ENCODE data around the gene CYP1B1.

The CYP1B1 gene

GRCh38 chr2:38107738-38108410 lies 31.9 kb upstream of the CYP1B1 start:
- Mint-ChIP-seq H3K27ac (no peak overlapping the region), H3K4me3 (peak overlapping the region in 1 of 2 donors; percentile 37), H3K4me1 (peaks cover 55% of the 10 kb centered on the region), H3K9me3 (peaks cover 15 to 18% of the 10 kb centered on the region in 2 donors), H3K27me3 (peaks cover 26% of the 10 kb centered on the region)
- DNase-seq (no peak), ATAC-seq (no peak)

- H3K27ac Mint-ChIP-seq, result peak overlapping the region; percentile 48 to 83
- ATAC-seq (peak; percentile 84), DNase-seq (no peak)
- peaks cover 28% of the 10 kb centered on the region for H3K27me3 Mint-ChIP-seq
- H3K9me3 Mint-ChIP-seq, result peaks cover 15 to 16% of the 10 kb centered on the region in 2 donors
- peak overlapping the region; percentile 58 to 68 for H3K4me3 Mint-ChIP-seq
- peaks cover 46% of the 10 kb centered on the region for H3K4me1 Mint-ChIP-seq
These were observed 30.6 kb upstream of the CYP1B1 start for GRCh38 chr2:38106405-38107094.

- H3K4me3 Mint-ChIP-seq, result peak overlapping the region; percentile 58 to 68
- H3K27ac Mint-ChIP-seq, result peak overlapping the region in 1 of 2 donors; percentile 48
- ATAC-seq (no peak), DNase-seq (no peak)
- peaks cover 47% of the 10 kb centered on the region for H3K4me1 Mint-ChIP-seq
- H3K27me3 Mint-ChIP-seq, result peaks cover 25% of the 10 kb centered on the region
- H3K9me3 Mint-ChIP-seq, result peaks cover 10 to 15% of the 10 kb centered on the region in 2 donors
These were observed 30.0 kb upstream of the CYP1B1 start for GRCh38 chr2:38105922-38106321.

- ATAC-seq, result no peak
- Mint-ChIP-seq H3K27ac (no peak overlapping the region), H3K27me3 (peaks cover 33% of the 10 kb centered on the region), H3K4me1 (peaks cover 51% of the 10 kb centered on the region), H3K9me3 (peaks cover 10 to 15% of the 10 kb centered on the region in 2 donors), H3K4me3 (no peak overlapping the region)
- no peak for DNase-seq
These were observed 28.6 kb upstream of the CYP1B1 start for GRCh38 chr2:38104598-38104997.

GRCh38 chr2:38100328-38100727 lies 24.4 kb upstream of the CYP1B1 start:
- no peak overlapping the region for H3K4me3 Mint-ChIP-seq
- peaks cover 10 to 15% of the 10 kb centered on the region in 2 donors for H3K9me3 Mint-ChIP-seq
- no peak for DNase-seq
- H3K27me3 Mint-ChIP-seq, result peaks cover 61% of the 10 kb centered on the region
- H3K27ac Mint-ChIP-seq, result no peak overlapping the region
- peaks cover 46% of the 10 kb centered on the region for H3K4me1 Mint-ChIP-seq
- no peak for ATAC-seq

GRCh38 chr2:38099099-38100028 lies 23.4 kb upstream of the CYP1B1 start:
- ATAC-seq (no peak), DNase-seq (no peak)
- no peak overlapping the region for H3K27ac Mint-ChIP-seq
- H3K4me1 Mint-ChIP-seq, result peaks cover 54% of the 10 kb centered on the region
- peaks cover 70% of the 10 kb centered on the region for H3K27me3 Mint-ChIP-seq
- peak overlapping the region; percentile 2 to 68 for H3K4me3 Mint-ChIP-seq
- H3K9me3 Mint-ChIP-seq, result peaks cover 8 to 10% of the 10 kb centered on the region in 2 donors

GRCh38 chr2:38098421-38099098 lies 22.6 kb upstream of the CYP1B1 start:
- peaks cover 70% of the 10 kb centered on the region for H3K27me3 Mint-ChIP-seq
- DNase-seq, result no peak
- H3K27ac Mint-ChIP-seq, result no peak overlapping the region
- peaks cover 57% of the 10 kb centered on the region for H3K4me1 Mint-ChIP-seq
- no peak for ATAC-seq
- peak overlapping the region; percentile 67 to 68 for H3K4me3 Mint-ChIP-seq
- H3K9me3 Mint-ChIP-seq, result peaks cover 5 to 6% of the 10 kb centered on the region in 2 donors

- Mint-ChIP-seq H3K27me3 (peaks cover 74% of the 10 kb centered on the region), H3K4me3 (peak overlapping the region; percentile 67 to 68), H3K9me3 (peaks cover 0 to under 1% of the 10 kb centered on the region in 2 donors), H3K27ac (no peak overlapping the region), H3K4me1 (peaks cover 63% of the 10 kb centered on the region)
- ATAC-seq, result no peak
- DNase-seq, result no peak
These were observed 22.0 kb upstream of the CYP1B1 start for GRCh38 chr2:38097988-38098385.

- Mint-ChIP-seq H3K27ac (peak overlapping the region in 1 of 2 donors; percentile 70), H3K27me3 (peaks cover 75% of the 10 kb centered on the region), H3K4me1 (peaks cover 69% of the 10 kb centered on the region), H3K4me3 (peak overlapping the region in 1 of 2 donors; percentile 68), H3K9me3 (no peaks in the 10 kb centered on the region)
- ATAC-seq, result no peak
- no peak for DNase-seq
These were observed 21.5 kb upstream of the CYP1B1 start for GRCh38 chr2:38097258-38097987.

- peak overlapping the region; percentile 24 to 56 for H3K4me3 Mint-ChIP-seq
- peak overlapping the region; percentile 84 for H3K27ac Mint-ChIP-seq
- H3K27me3 Mint-ChIP-seq, result peaks cover 79% of the 10 kb centered on the region
- peak; percentile 85 for ATAC-seq
- DNase-seq, result peak; percentile 27 to 61
- no peaks in the 10 kb centered on the region for H3K9me3 Mint-ChIP-seq
- H3K4me1 Mint-ChIP-seq, result peaks cover 76% of the 10 kb centered on the region
These were observed 20.3 kb upstream of the CYP1B1 start for GRCh38 chr2:38095996-38096861.

GRCh38 chr2:38095079-38095995 lies 19.4 kb upstream of the CYP1B1 start:
- Mint-ChIP-seq H3K27me3 (peaks cover 70% of the 10 kb centered on the region), H3K27ac (no peak overlapping the region), H3K4me1 (peaks cover 69% of the 10 kb centered on the region), H3K9me3 (no peaks in the 10 kb centered on the region), H3K4me3 (no peak overlapping the region)
- ATAC-seq (no peak), DNase-seq (no peak)

- DNase-seq, result no peak
- Mint-ChIP-seq H3K4me1 (peaks cover 61% of the 10 kb centered on the region), H3K9me3 (no peaks in the 10 kb centered on the region), H3K27ac (no peak overlapping the region), H3K4me3 (no peak overlapping the region), H3K27me3 (peaks cover 62% of the 10 kb centered on the region)
- ATAC-seq, result peak; percentile 48
These were observed 17.7 kb upstream of the CYP1B1 start for GRCh38 chr2:38093527-38094165.

Measured in stimulated activated naive CD8-positive, alpha-beta T cell treated with anti-CD3 and anti-CD28 coated beads, Interleukin-15, amount 100 ng/mL, for 72 hours (primary cell).